Measurements from ENCODE around the gene ABCB1.

ABCB1 gene

GRCh38 chr7:87648316-87648715 lies 47.6 kb upstream of the ABCB1 start:
- Histone ChIP-seq H3K27ac (ENCODE audit: extremely low read depth, low read depth, low read length) (no peak overlapping the region), H3K36me3 (ENCODE audit: control insufficient read depth in 2 of 2, insufficient read depth in 1 of 2, low read length in 2 of 2) (no peaks in the 10 kb centered on the region), H3K4me1 (ENCODE audit: control insufficient read depth, insufficient read depth, low read length) (no peaks in the 10 kb centered on the region), H3K4me3 (ENCODE audit: low read depth, low read length) (no peak overlapping the region), H3K9me3 (ENCODE audit: control insufficient read depth, insufficient read depth, low read depth, low read length) (no peaks in the 10 kb centered on the region)
- TF ChIP-seq ZNF510 (tag by site-specific recombination; IDR thresholded peaks at IDR 0.05; ENCODE audit: insufficient replicate concordance) (no peak), PRDM1 (tag by site-specific recombination; IDR thresholded peaks at IDR 0.05) (0 out of 2 replicates have a peak, but pooled peaks have one; percentile 7)
- POLR2A ChIA-PET, result no interaction called here
- CTCF ChIA-PET, result no interaction called here

GRCh38 chr7:87645446-87645845 lies 44.8 kb upstream of the ABCB1 start:
- POLR2A ChIA-PET, result no interaction called here
- no peak overlapping the region for H3K27ac ChIP-seq (ENCODE audit: extremely low read depth, low read depth, low read length)
- no peaks in the 10 kb centered on the region; a peak in 1 of 3 replicates for H3K36me3 ChIP-seq (ENCODE audit: control insufficient read depth in 2 of 2, insufficient read depth in 1 of 2, low read length in 2 of 2)
- TF ChIP-seq ZNF221 (tag by site-specific recombination; IDR thresholded peaks at IDR 0.05; ENCODE audit: borderline replicate concordance), result no peak
- no peak for TF ChIP-seq ZNF24 (tag by site-specific recombination; IDR thresholded peaks at IDR 0.05)
- no peak for TF ChIP-seq ZNF791 (tag by site-specific recombination; IDR thresholded peaks at IDR 0.05)
- no peak for TF ChIP-seq ZNF211 (tag by site-specific recombination; IDR thresholded peaks at IDR 0.05; ENCODE audit: low read depth)
- no peak for TF ChIP-seq ZNF175 (tag by site-specific recombination; IDR thresholded peaks at IDR 0.05)
- no peak for TF ChIP-seq ZNF561 (tag by site-specific recombination; IDR thresholded peaks at IDR 0.05; ENCODE audit: borderline replicate concordance)
- TF ChIP-seq ZNF114 (tag by site-specific recombination; IDR thresholded peaks at IDR 0.05), result no peak
- no peak for TF ChIP-seq YY1 (tag by site-specific recombination; IDR thresholded peaks at IDR 0.05)
- no peak for TF ChIP-seq HOXA7 (CRISPR knock-in tag; IDR thresholded peaks at IDR 0.05; ENCODE audit: borderline replicate concordance)
- no peak for TF ChIP-seq ZBTB26 (tag by site-specific recombination; optimal IDR thresholded peaks at IDR 0.05)
- no peak for TF ChIP-seq KLF9 (tag by site-specific recombination; IDR thresholded peaks at IDR 0.05; ENCODE audit: low read depth)
- TF ChIP-seq ZIC2 (tag by site-specific recombination; IDR thresholded peaks at IDR 0.05), result no peak
- TF ChIP-seq ZNF169 (tag by site-specific recombination; IDR thresholded peaks at IDR 0.05), result no peak
- TF ChIP-seq ZNF600 (tag by site-specific recombination; IDR thresholded peaks at IDR 0.05), result no peak
- no peak for TF ChIP-seq ZNF202 (tag by site-specific recombination; IDR thresholded peaks at IDR 0.05; ENCODE audit: borderline replicate concordance)
- H3K9me3 ChIP-seq (ENCODE audit: control insufficient read depth, insufficient read depth, low read depth, low read length), result no peaks in the 10 kb centered on the region
- CTCF ChIA-PET, result no interaction called here
- H3K4me3 ChIP-seq (ENCODE audit: low read depth, low read length), result no peak overlapping the region
- H3K4me1 ChIP-seq (ENCODE audit: control insufficient read depth, insufficient read depth, low read length), result no peaks in the 10 kb centered on the region

- no peak overlapping the region for H3K4me3 ChIP-seq (ENCODE audit: low read depth, low read length)
- H3K27ac ChIP-seq (ENCODE audit: extremely low read depth, low read depth, low read length), result no peak overlapping the region
- H3K9me3 ChIP-seq (ENCODE audit: control insufficient read depth, insufficient read depth, low read depth, low read length), result no peaks in the 10 kb centered on the region
- no peaks in the 10 kb centered on the region for H3K4me1 ChIP-seq (ENCODE audit: control insufficient read depth, insufficient read depth, low read length)
- H3K36me3 ChIP-seq (ENCODE audit: control insufficient read depth in 2 of 2, insufficient read depth in 1 of 2, low read length in 2 of 2), result no peaks in the 10 kb centered on the region; a peak in 1 of 3 replicates
- POLR2A ChIA-PET, result no interaction called here
- CTCF ChIA-PET, result no interaction called here
- TF ChIP-seq ZNF398 (tag by site-specific recombination; IDR thresholded peaks at IDR 0.05) (no peak), GLI4 (tag by site-specific recombination; IDR thresholded peaks at IDR 0.05) (no peak), PRDM6 (tag by site-specific recombination; IDR thresholded peaks at IDR 0.05) (no peak), ZEB2 (tag by site-specific recombination; IDR thresholded peaks at IDR 0.05) (no peak), REST (tag by site-specific recombination; IDR thresholded peaks at IDR 0.05) (no peak), YY2 (tag by site-specific recombination; IDR thresholded peaks at IDR 0.05) (no peak)
Measured at GRCh38 chr7:87635921-87636320, 35.2 kb upstream of the ABCB1 start.
